Left lung (tissue), 10 donors: ENCODE measurements around the gene KHDRBS2. TPM values are rescaled to one million over a fixed set of nuclear protein-coding genes. Genes with fewer than 3 reads are reported as not detected.

Experiments used
- ATAC-seq: fragments of 200-7000 bp; cut with Tn5 transposase; one replicate; pipeline ENCODE4 v1.9.1; 2020; ENCODE audit warnings: moderate library complexity
- DNase-seq, 4 donors: peaks; one replicate each; pipeline ENCODE4 v3.0.0-alpha.2; 2013 to 2020
- H3K27ac ChIP-seq, 2 donors: fragments of 200-600 bp; sonication (generic) in 1 of 2; one replicate each; pipeline versions ENCODE4 v1.5.0 to v1.8.0; 2020 to 2021
- H3K27me3 ChIP-seq, 2 donors: fragments of 200-600 bp; sonication (generic) in 1 of 2; one replicate each; pipeline versions ENCODE4 v1.5.0 to v1.8.0; 2020 to 2021
- H3K36me3 ChIP-seq, 2 donors: fragments of 200-600 bp; sonication (generic) in 1 of 2; one replicate each; pipeline versions ENCODE4 v1.5.0 to v1.8.0; 2020 to 2021
- H3K4me1 ChIP-seq, 2 donors: fragments of 200-600 bp; one replicate each; pipeline ENCODE4 v1.8.0; 2021
- H3K4me3 ChIP-seq, 2 donors: fragments of 200-600 bp; sonication (generic) in 1 of 2; one replicate each; pipeline versions ENCODE4 v1.5.0 to v1.8.0; 2020 to 2021; ENCODE audit warnings: mild to moderate bottlenecking in 1 of 2
- H3K9me3 ChIP-seq, 2 donors: fragments of 200-600 bp; sonication (generic) in 1 of 2; one replicate each; pipeline versions ENCODE4 v1.5.0 to v1.8.0; 2020 to 2021
- CTCF ChIP-seq, 2 donors: fragments of 200-600 bp; sonication (generic) in 1 of 2; IDR thresholded peaks; one replicate each; pipeline versions ENCODE4 v1.5.0 to v1.8.0; 2021; ENCODE audit warnings: antibody characterized with exemption in 2 of 2
- intact Hi-C, 2 donors: fragments of 100-400 bp; cut with DNase I; formaldehyde crosslinking; loops; one replicate each; pipeline versions ENCODE4 v1.11.2 to v1.14.2; 2022
- polyA plus RNA-seq, 6 donors: library from polyadenylated mRNA; unstranded; fragments of 120-200 nt; gene quantifications; one replicate each; pipeline ENCODE4 v1.2.1, GENCODE V29; 2013; ENCODE audit not compliant: insufficient read length in 6 of 6
- total RNA-seq, 2 donors: library from RNA; stranded (reverse); fragmentation: NEBNext Ultra II Directional; extraction: Animal tissue kit (Norgen Biotek cat#: 25700); gene quantifications; one replicate each; pipeline ENCODE4 v1.2.1, GENCODE V29; 2021
- donor health status: DM: no; HTN: yes; CAD: no.
- donor health status: DM: no; HTN: no; CAD: no.

KHDRBS2 gene
- total and polyA plus RNA-seq, 8 donors, result 3.5 to 12.9 (median 8.7) TPM

DNA sequence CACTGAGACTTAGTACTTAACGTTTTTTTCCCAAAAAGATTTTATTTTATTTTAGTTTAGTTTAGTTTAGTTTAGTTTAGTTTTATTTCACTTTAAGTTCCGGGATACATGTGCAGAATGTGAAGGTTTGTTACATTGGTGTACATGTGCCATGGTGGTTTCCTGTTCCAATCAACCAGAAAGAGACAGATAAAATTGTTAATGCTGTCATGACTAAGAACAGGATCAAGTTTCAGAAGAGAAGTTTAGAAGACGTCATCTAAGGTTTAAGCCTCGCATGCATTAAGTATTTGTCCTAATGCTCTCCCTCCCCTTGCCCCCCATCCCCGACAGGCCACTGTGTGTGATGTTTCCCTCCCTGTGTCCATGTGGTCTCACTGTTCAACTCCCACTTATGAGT lies 540.0 kb downstream of the KHDRBS2 start:
- Histone ChIP-seq H3K27ac (no peak overlapping the region), H3K4me3 (no peak overlapping the region), H3K27me3 (no peaks in the 10 kb centered on the region), H3K9me3 (peaks cover 0 to 6% of the 10 kb centered on the region in 2 donors), H3K4me1 (no peaks in the 10 kb centered on the region), H3K36me3 (no peaks in the 10 kb centered on the region)
- TF ChIP-seq CTCF (IDR thresholded peaks at IDR 0.05), result no peak
- intact Hi-C loops, result no loop called here
- DNase-seq (no peak), ATAC-seq (no peak)

GRCh38 chr6:61711849-61712248 lies 574.2 kb downstream of the KHDRBS2 start:
- Histone ChIP-seq H3K36me3 (no peaks in the 10 kb centered on the region), H3K4me1 (no peaks in the 10 kb centered on the region), H3K27ac (no peak overlapping the region), H3K27me3 (no peaks in the 10 kb centered on the region), H3K4me3 (no peak overlapping the region), H3K9me3 (peaks cover 0 to 5% of the 10 kb centered on the region in 2 donors)
- no peak for ATAC-seq
- intact Hi-C loops, result no loop called here
- no peak for DNase-seq
- TF ChIP-seq CTCF (IDR thresholded peaks at IDR 0.05), result no peak

DNA sequence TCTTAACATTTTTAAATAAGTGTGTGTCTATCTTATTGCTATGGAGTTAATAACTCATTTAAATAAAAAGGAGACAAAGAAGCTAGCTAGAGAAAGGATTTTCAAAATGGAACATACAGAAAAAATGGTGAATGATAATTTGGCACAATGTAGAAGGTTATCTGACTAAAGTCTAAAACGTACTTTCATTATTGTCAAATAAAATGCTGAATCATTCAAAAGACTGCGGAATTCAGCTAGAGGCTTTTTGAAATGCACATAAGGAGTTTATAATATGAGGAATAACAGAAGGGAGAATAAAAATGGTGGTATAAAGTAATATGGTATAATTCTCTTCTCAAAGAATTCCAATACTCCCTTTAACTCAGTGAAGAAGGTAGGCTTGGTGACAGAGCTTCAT lies 597.9 kb downstream of the KHDRBS2 start:
- Histone ChIP-seq H3K36me3 (no peaks in the 10 kb centered on the region), H3K4me3 (no peak overlapping the region), H3K27ac (no peak overlapping the region), H3K9me3 (peaks cover 0 to 14% of the 10 kb centered on the region in 2 donors), H3K4me1 (no peaks in the 10 kb centered on the region), H3K27me3 (no peaks in the 10 kb centered on the region)
- intact Hi-C loops, result no loop called here
- DNase-seq, result no peak
- ATAC-seq, result no peak
- TF ChIP-seq CTCF (IDR thresholded peaks at IDR 0.05), result no peak

DNA sequence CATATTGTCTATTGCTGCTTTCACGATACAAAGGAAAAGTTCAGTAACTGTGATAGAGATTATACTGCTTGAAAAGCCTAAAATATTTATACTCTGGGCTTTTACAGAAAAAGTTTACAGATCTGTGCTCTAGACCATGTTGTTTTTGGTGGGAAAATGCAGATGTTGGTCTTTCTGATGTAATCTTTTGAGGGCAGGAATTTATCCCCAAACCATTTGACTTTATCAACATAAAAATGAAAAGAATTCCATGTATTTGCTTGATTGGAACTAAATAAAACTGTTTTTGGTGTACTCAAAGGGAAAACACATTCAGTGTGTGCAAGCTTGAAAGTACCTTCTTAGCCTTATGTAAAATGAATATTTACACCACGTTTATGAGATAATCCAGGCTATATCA lies 603.5 kb downstream of the KHDRBS2 start:
- no peak for TF ChIP-seq CTCF (IDR thresholded peaks at IDR 0.05)
- Histone ChIP-seq H3K36me3 (no peaks in the 10 kb centered on the region), H3K9me3 (peaks cover 0 to 4% of the 10 kb centered on the region in 2 donors), H3K4me1 (no peaks in the 10 kb centered on the region), H3K4me3 (no peak overlapping the region), H3K27me3 (no peaks in the 10 kb centered on the region), H3K27ac (no peak overlapping the region)
- DNase-seq (no peak), ATAC-seq (no peak)
- intact Hi-C loops, result no loop called here

- H3K9me3 ChIP-seq, result peaks cover 0 to 3% of the 10 kb centered on the region in 2 donors
- H3K27ac ChIP-seq, result no peak overlapping the region
- TF ChIP-seq CTCF (IDR thresholded peaks at IDR 0.05), result no peak
- DNase-seq (no peak), ATAC-seq (no peak)
- H3K36me3 ChIP-seq, result no peaks in the 10 kb centered on the region
- no peaks in the 10 kb centered on the region for H3K4me1 ChIP-seq
- no peak overlapping the region for H3K4me3 ChIP-seq
- H3K27me3 ChIP-seq, result no peaks in the 10 kb centered on the region
- intact Hi-C loops, result no loop called here
These were observed 606.4 kb downstream of the KHDRBS2 start for GRCh38 chr6:61679625-61680024.
